HepG2 (cell line): Measurements from ENCODE around the gene SGF29. TPM values are rescaled to one million over a fixed set of nuclear protein-coding genes. Genes with fewer than 3 reads are reported as not detected.

Experiments
- AKNA ChIP-seq: sonication (generic); formaldehyde crosslinking; IDR thresholded peaks from 2 replicates; pipeline ENCODE4 v1.4.0; 2020; ENCODE audit warnings: missing genetic modification reagents, borderline replicate concordance
- ARNTL ChIP-seq: sonication (generic); formaldehyde crosslinking; IDR thresholded peaks from 2 replicates; pipeline ENCODE4 v1.4.0; 2020; ENCODE audit warnings: mild to moderate bottlenecking, missing genetic modification reagents
- CREB1 ChIP-seq, 2 experiments: fragments of 450-650 bp in 1 of 2; IDR thresholded peaks; 2 replicates each; pipeline ENCODE4 v1.6.1; 2016 to 2017; ENCODE audit warnings: control low read depth in 1 of 2, mild to moderate bottlenecking in 1 of 2, missing compliant biosample characterization in 1 of 2, missing genetic modification characterization in 1 of 2
- CTCF ChIP-seq: sonication (generic); formaldehyde crosslinking; IDR thresholded peaks from 2 replicates; pipeline ENCODE4 v1.5.0; 2020; ENCODE audit warnings: mild to moderate bottlenecking, missing genetic modification reagents, moderate library complexity
- FOXP1 ChIP-seq, 2 experiments: fragments of 450-650 bp in 1 of 2; IDR thresholded peaks; 2 replicates each; pipeline ENCODE4 v1.6.1; 2017 to 2018; ENCODE audit warnings: antibody characterized with exemption in 1 of 2
- MLX ChIP-seq: IDR thresholded peaks from 2 replicates; pipeline ENCODE4 v1.6.1; 2016
- NFIC ChIP-seq: IDR thresholded peaks from 2 replicates; pipeline ENCODE4 v1.6.1; 2012; ENCODE audit warnings: mild to moderate bottlenecking, low read length, inconsistent platforms
- PAWR ChIP-seq: sonication (generic); formaldehyde crosslinking; IDR thresholded peaks from 2 replicates; pipeline ENCODE4 v1.4.0; 2020; ENCODE audit warnings: missing genetic modification reagents, mild to moderate bottlenecking, borderline replicate concordance
- REPIN1 ChIP-seq: sonication (generic); formaldehyde crosslinking; IDR thresholded peaks from 2 replicates; pipeline ENCODE4 v1.8.0; 2022; ENCODE audit warnings: missing genetic modification reagents, low read depth, mild to moderate bottlenecking, borderline replicate concordance
- RXRA ChIP-seq: sonication (generic); formaldehyde crosslinking; IDR thresholded peaks from 2 replicates; pipeline ENCODE4 v1.5.1; 2020; ENCODE audit warnings: missing genetic modification reagents
- TCF7 ChIP-seq: sonication (generic); IDR thresholded peaks from 2 replicates; pipeline ENCODE4 v1.6.1; 2016; ENCODE audit warnings: antibody characterized with exemption, low read depth
- ZFAT ChIP-seq: sonication (generic); formaldehyde crosslinking; conservative IDR thresholded peaks from 2 replicates; pipeline ENCODE4 v1.8.1; 2023; ENCODE audit warnings: missing genetic modification reagents, inconsistent platforms
- ZNF563 ChIP-seq: sonication (generic); formaldehyde crosslinking; IDR thresholded peaks from 2 replicates; pipeline ENCODE4 v1.8.0; 2022; ENCODE audit warnings: mild to moderate bottlenecking, moderate library complexity, missing genetic modification reagents
- ZNF687 ChIP-seq: sonication (generic); formaldehyde crosslinking; IDR thresholded peaks from 2 replicates; pipeline ENCODE4 v1.5.1; 2020; ENCODE audit warnings: mild to moderate bottlenecking, missing genetic modification reagents, moderate library complexity
- ZNF775 ChIP-seq: sonication (generic); formaldehyde crosslinking; IDR thresholded peaks from 2 replicates; pipeline ENCODE4 v1.4.0; 2020; ENCODE audit warnings: missing genetic modification reagents, mild to moderate bottlenecking, moderate library complexity, borderline replicate concordance
- ZNF841 ChIP-seq: sonication (generic); formaldehyde crosslinking; IDR thresholded peaks from 2 replicates; pipeline ENCODE4 v1.8.1; 2023; ENCODE audit warnings: missing genetic modification reagents, borderline replicate concordance
- polyA plus RNA-seq, 8 experiments: library from polyadenylated mRNA; depleted of rRNA in 3 of 8; stranded (reverse) in 7 of 8; unstranded in 1 of 8; fragments of >200 nt; fragmentation: Illumina TruSeq in 4 of 8; extraction: Trizol in 4 of 8; gene quantifications; 2 replicates each; pipeline versions ENCODE4 v1.2.1 to v1.2.3, GENCODE V29; 2011 to 2016; ENCODE audit warnings: low read depth in 4 of 8, missing spikeins in 1 of 8, mixed read lengths in 1 of 8; ENCODE audit not compliant: insufficient read depth in 1 of 8
- total RNA-seq, 5 experiments: library from RNA; depleted of rRNA; stranded (reverse); fragments of >200 nt; fragmentation: Illumina TruSeq; extraction: Trizol; gene quantifications; 2 replicates each; pipeline ENCODE4 v1.2.3, GENCODE V29; 2016; ENCODE audit warnings: low read depth in 1 of 5

SGF29 gene
- total and polyA plus RNA-seq, 2 of the 13 experiments (the other 11 are each of a cell fraction or from before 2014, with no cell fraction given) = 5.0 to 29.4 TPM

- no peak for TF ChIP-seq ZNF687
- 0 out of 2 replicates have a peak, but pooled peaks have one; percentile 10 for TF ChIP-seq CTCF (CRISPR knock-in tag)
- no peak for TF ChIP-seq ZFAT (CRISPR knock-in tag)
- TF ChIP-seq MLX (CRISPR knock-in tag) = peak; percentile 66; the same call in 1 of the 2 replicates
- TF ChIP-seq PAWR (CRISPR knock-in tag) = no peak
- peak; percentile 7; the same call in 1 of the 2 replicates for TF ChIP-seq CREB1 (IDR thresholded peaks at IDR 0.05)
- peak; percentile 80 for TF ChIP-seq CREB1 (CRISPR knock-in tag; IDR thresholded peaks at IDR 0.05)
- TF ChIP-seq AKNA = no peak
- peak; percentile 68 for TF ChIP-seq ARNTL
- peak; percentile 89 for TF ChIP-seq NFIC
- TF ChIP-seq FOXP1 (IDR thresholded peaks at IDR 0.05) = peak; percentile 50; the same call in 1 of the 2 replicates
- peak; percentile 87 for TF ChIP-seq FOXP1 (CRISPR knock-in tag; IDR thresholded peaks at IDR 0.05)
- TF ChIP-seq ZNF775 (CRISPR knock-in tag) = peak; percentile 74; the same call in 1 of the 2 replicates
- TF ChIP-seq REPIN1 = peak; percentile 95; the same call in 1 of the 2 replicates
- TF ChIP-seq ZNF563 = peak; percentile 56; the same call in 1 of the 2 replicates
- TF ChIP-seq TCF7 = peak; percentile 63
- TF ChIP-seq ZNF841 = no peak
- TF ChIP-seq RXRA (CRISPR knock-in tag) = peak; percentile 72; the same call in 1 of the 2 replicates
Observed at GRCh38 chr16:28526201-28527099, 27.3 kb upstream of the SGF29 start (continued).
